OCI-LY1 (cell line): ENCODE results near the gene SPAG4.

Source experiments
- H2AFZ ChIP-seq: fragments of 200-600 bp; sonication (generic), shearing (Covaris generic); 2 replicates; pipeline ENCODE4 v1.6.0; 2014; ENCODE audit warnings: antibody characterized with exemption, mild to moderate bottlenecking, low read length
- H3F3A ChIP-seq: fragments of 200-600 bp; sonication (generic), shearing (Covaris generic); 2 replicates; pipeline ENCODE4 v1.6.0; 2014; ENCODE audit warnings: mild to moderate bottlenecking, antibody characterized with exemption, low read length, moderate library complexity; ENCODE audit not compliant: insufficient read depth
- H3K27ac ChIP-seq: fragments of 200-600 bp; sonication (generic); 2 replicates; pipeline ENCODE4 v1.5.1; 2014; ENCODE audit warnings: low read length, mixed run types, mild to moderate bottlenecking, low read depth; ENCODE audit not compliant: poor library complexity, severe bottlenecking
- H3K27me3 ChIP-seq: fragments of 200-600 bp; sonication (generic); 2 replicates; pipeline ENCODE4 v1.6.0; 2014; ENCODE audit warnings: antibody characterized with exemption, mild to moderate bottlenecking, low read length, moderate library complexity; ENCODE audit not compliant: insufficient read depth
- H3K36me3 ChIP-seq: fragments of 200-600 bp; sonication (generic); 2 replicates; pipeline ENCODE4 v1.6.1; 2014; ENCODE audit warnings: mild to moderate bottlenecking, antibody characterized with exemption, low read length, moderate library complexity, mixed read lengths; ENCODE audit not compliant: insufficient read depth
- H3K4me1 ChIP-seq: fragments of 200-600 bp; sonication (generic); 2 replicates; pipeline ENCODE4 v1.5.1; 2014; ENCODE audit warnings: mild to moderate bottlenecking, low read length, moderate library complexity; ENCODE audit not compliant: insufficient read depth, severe bottlenecking
- H3K4me2 ChIP-seq: fragments of 200-600 bp; sonication (generic), shearing (Covaris generic); 2 replicates; pipeline ENCODE4 v1.6.1; 2014; ENCODE audit warnings: low read length
- H3K4me3 ChIP-seq: fragments of 200-600 bp; sonication (generic); 2 replicates; pipeline ENCODE4 v1.5.1; 2014; ENCODE audit warnings: low read length, low read depth, mild to moderate bottlenecking, mixed read lengths; ENCODE audit not compliant: poor library complexity, severe bottlenecking
- H3K79me2 ChIP-seq: fragments of 200-600 bp; shearing (Covaris generic); 2 replicates; pipeline ENCODE4 v1.6.1; 2016; ENCODE audit warnings: mixed run types, low read length, mixed read lengths; ENCODE audit not compliant: insufficient read depth
- H3K9ac ChIP-seq: fragments of 200-600 bp; sonication (generic), shearing (Covaris generic); 2 replicates; pipeline ENCODE4 v1.6.1; 2014; ENCODE audit warnings: mild to moderate bottlenecking, low read length, mixed read lengths
- H3K9me2 ChIP-seq: fragments of 200-600 bp; sonication (generic), shearing (Covaris generic); 2 replicates; pipeline ENCODE4 v1.6.1; 2014; ENCODE audit warnings: low read depth, mild to moderate bottlenecking, low read length, mixed read lengths
- H3K9me3 ChIP-seq: fragments of 200-600 bp; shearing (Covaris generic); 2 replicates; pipeline ENCODE4 v1.6.1; 2014; ENCODE audit warnings: low read length, mixed read lengths
- H4K20me1 ChIP-seq: fragments of 200-600 bp; sonication (generic), shearing (Covaris generic); 2 replicates; pipeline ENCODE4 v1.6.0; 2016; ENCODE audit warnings: mild to moderate bottlenecking, low read length; ENCODE audit not compliant: insufficient read depth
- CTCF ChIP-seq: fragments of 200-600 bp; sonication (generic), shearing (Covaris generic); IDR thresholded peaks from 2 replicates; pipeline ENCODE4 v1.5.1; 2017; ENCODE audit warnings: mild to moderate bottlenecking, antibody characterized with exemption, low read length, moderate library complexity, mixed read lengths
- EZH2 ChIP-seq: fragments of 200-600 bp; sonication (generic), shearing (Covaris generic); IDR thresholded peaks from 2 replicates; pipeline ENCODE4 v1.8.0; 2017; ENCODE audit warnings: borderline replicate concordance, mixed run types, mild to moderate bottlenecking, antibody characterized with exemption, low read length, moderate library complexity, mixed read lengths

The SPAG4 gene

DNA sequence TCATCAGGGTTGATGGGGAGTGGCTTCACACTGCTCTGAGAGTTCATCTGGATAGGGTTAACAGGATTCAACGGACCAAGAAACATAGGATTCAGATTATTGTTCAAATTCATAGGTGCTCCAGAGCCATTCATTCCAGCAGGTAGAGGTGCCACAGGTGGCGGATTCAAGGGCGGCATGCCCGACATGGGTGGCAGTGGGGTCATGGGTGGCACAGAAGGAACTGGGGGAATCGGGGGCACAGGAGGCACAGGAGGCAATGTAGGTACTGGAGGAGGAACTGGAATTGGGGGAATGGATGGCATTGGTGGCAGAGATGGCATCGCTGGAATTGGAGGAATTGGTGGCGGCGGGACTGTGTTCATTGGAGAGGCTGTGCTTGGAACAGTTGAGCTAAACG lies 38.8 kb downstream of the SPAG4 start:
- peaks cover 100% of the 10 kb centered on the region for H3K79me2 ChIP-seq
- no peaks in the 10 kb centered on the region for H3K9me2 ChIP-seq
- H3K36me3 ChIP-seq, result peaks cover 96% of the 10 kb centered on the region
- TF ChIP-seq CTCF (no peak), EZH2 (no peak)
- H3K27me3 ChIP-seq, result no peaks in the 10 kb centered on the region
- H3K4me2 ChIP-seq, result no peak overlapping the region
- no peak overlapping the region for H3K9ac ChIP-seq
- no peak overlapping the region for H2AFZ ChIP-seq
- no peak overlapping the region for H3K27ac ChIP-seq
- H3K4me3 ChIP-seq, result no peak overlapping the region
- H3K4me1 ChIP-seq, result no peaks in the 10 kb centered on the region
- no peaks in the 10 kb centered on the region for H3F3A ChIP-seq
- H4K20me1 ChIP-seq, result no peaks in the 10 kb centered on the region
- H3K9me3 ChIP-seq, result peaks cover 10% of the 10 kb centered on the region; the same call in 1 of the 2 replicates

GRCh38 chr20:35657271-35657670 lies 41.6 kb downstream of the SPAG4 start:
- Histone ChIP-seq H3K4me1 (peaks cover 15% of the 10 kb centered on the region), H3K4me3 (no peak overlapping the region), H3K36me3 (peaks cover 95% of the 10 kb centered on the region), H3K4me2 (no peak overlapping the region), H4K20me1 (no peaks in the 10 kb centered on the region; the same call in none of the 2 replicates), H3K9me2 (no peaks in the 10 kb centered on the region), H3K79me2 (peaks cover 100% of the 10 kb centered on the region), H3K9ac (no peak overlapping the region), H3K27ac (no peak overlapping the region), H3F3A (no peaks in the 10 kb centered on the region), H3K9me3 (peaks cover 26% of the 10 kb centered on the region; the same call in 1 of the 2 replicates), H2AFZ (no peak overlapping the region), H3K27me3 (no peaks in the 10 kb centered on the region)
- TF ChIP-seq CTCF (no peak), EZH2 (no peak)

- Histone ChIP-seq H3K36me3 (peaks cover 73% of the 10 kb centered on the region), H3K9ac (no peak overlapping the region), H4K20me1 (no peaks in the 10 kb centered on the region; the same call in none of the 2 replicates), H2AFZ (no peak overlapping the region), H3K4me1 (peaks cover 33% of the 10 kb centered on the region), H3K27ac (no peak overlapping the region), H3K79me2 (peaks cover 92% of the 10 kb centered on the region), H3K27me3 (no peaks in the 10 kb centered on the region), H3K9me3 (peaks cover 26% of the 10 kb centered on the region; the same call in 1 of the 2 replicates), H3K4me3 (no peak overlapping the region), H3K9me2 (no peaks in the 10 kb centered on the region), H3F3A (no peaks in the 10 kb centered on the region), H3K4me2 (no peak overlapping the region)
- TF ChIP-seq CTCF (no peak), EZH2 (no peak)
These were observed 44.7 kb downstream of the SPAG4 start for GRCh38 chr20:35660122-35660937.
